ENCODE measurements around the gene NOTCH1.
"Not testable (repeated sequence)": the region's sequence is repeated elsewhere in the genome, so short reads cannot be mapped to it uniquely, and the experiment has no call there.

NOTCH1 gene

DNA sequence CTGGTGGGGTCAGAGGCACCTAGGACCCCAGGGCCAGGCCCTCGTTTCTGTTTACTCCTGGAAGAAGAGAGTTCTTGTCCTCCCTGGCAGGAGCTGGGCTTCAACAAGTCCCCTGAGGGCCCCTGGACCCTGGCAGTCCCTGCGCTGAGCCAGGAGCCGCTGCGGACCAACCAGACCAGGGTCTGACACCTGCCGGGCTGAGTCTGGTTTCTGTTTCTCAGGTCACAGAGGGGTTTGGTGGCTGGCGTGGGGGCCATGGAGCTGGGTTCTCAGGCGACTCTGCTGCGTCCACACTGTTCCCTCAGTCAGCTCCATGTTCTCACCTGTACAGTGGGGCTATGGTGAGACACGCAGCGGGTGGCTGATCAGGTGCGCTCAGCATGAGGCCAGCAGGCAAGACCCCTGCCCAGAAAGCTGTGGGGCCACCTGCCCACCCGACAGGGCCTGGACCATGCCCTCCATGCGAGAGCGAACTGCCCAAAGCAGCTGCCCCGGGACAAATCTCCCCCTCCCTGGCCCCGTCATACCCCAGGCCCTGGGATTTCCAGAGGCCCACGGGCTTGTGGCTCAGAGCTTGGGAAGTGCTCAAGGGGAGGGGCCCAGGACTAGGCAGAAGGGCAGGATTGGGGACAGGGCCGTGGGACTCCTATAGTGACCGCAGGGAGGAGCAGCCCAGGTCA lies 17.9 kb upstream of the NOTCH1 start:
- TF ChIP-seq GATA1 (IDR thresholded peaks at IDR 0.05; ENCODE audit: low read depth, low read length): no peak
- TF ChIP-seq POLR2A (IDR thresholded peaks at IDR 0.05; ENCODE audit: low read length): no peak
- DNase-seq: no peak

GRCh38 chr9:136562746-136563495 lies 17.1 kb upstream of the NOTCH1 start:
- no peak for TF ChIP-seq POLR2A (IDR thresholded peaks at IDR 0.05; ENCODE audit: low read length)
- TF ChIP-seq GATA1 (IDR thresholded peaks at IDR 0.05; ENCODE audit: low read depth, low read length): no peak
- DNase-seq: no peak

- TF ChIP-seq GATA1 (IDR thresholded peaks at IDR 0.05; ENCODE audit: low read depth, low read length) (no peak), POLR2A (IDR thresholded peaks at IDR 0.05; ENCODE audit: low read length) (no peak)
These were observed 15.9 kb upstream of the NOTCH1 start for GRCh38 chr9:136561779-136562178.

DNA sequence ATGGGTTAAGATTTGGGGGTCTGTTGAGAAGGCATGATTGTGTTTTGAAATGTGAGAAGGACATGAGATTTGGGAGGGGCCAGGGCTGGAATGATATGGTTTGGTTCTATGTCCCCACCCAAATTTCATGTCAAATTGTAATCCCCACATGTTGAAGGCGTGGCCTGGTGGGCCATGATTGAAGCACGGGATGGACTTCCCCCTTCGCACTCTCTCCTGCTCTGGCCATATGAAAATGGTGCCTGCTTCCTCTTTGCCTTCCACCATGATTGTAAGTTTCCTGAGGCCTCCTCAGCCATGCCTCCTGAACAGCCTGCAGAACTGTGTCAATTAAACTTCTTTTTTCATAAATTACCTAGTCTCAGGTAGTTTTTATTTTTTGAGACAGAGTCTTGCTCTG lies 14.7 kb upstream of the NOTCH1 start:
- TF ChIP-seq POLR2A (IDR thresholded peaks at IDR 0.05; ENCODE audit: low read length) (no peak), GATA1 (IDR thresholded peaks at IDR 0.05; ENCODE audit: low read depth, low read length) (no peak)
- no peak for DNase-seq

More at GRCh38 chr9:136561779-136562178, 15.9 kb upstream of the NOTCH1 start:
- DNase-seq: no peak

DNA sequence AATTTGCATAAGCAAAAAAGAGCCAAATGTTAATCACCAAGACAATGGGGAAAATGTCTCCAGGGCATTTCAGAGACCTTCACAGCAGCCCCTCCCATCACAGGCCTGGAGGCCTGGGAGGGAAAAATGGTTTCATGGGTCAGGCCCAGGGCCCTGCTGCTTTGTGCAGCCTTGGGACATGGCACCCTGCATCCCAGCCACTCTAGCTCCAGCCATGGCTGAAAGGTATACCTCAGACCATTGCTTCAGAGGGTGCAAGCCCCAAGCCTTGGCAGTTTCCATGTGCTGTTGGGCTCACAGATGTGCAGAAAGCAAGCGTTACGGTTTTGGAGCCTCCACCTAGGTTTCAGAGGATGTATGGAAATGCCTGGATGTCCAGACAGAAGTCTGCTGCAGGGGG lies 13.5 kb upstream of the NOTCH1 start:
- not testable (repeated sequence) for DNase-seq

DNA sequence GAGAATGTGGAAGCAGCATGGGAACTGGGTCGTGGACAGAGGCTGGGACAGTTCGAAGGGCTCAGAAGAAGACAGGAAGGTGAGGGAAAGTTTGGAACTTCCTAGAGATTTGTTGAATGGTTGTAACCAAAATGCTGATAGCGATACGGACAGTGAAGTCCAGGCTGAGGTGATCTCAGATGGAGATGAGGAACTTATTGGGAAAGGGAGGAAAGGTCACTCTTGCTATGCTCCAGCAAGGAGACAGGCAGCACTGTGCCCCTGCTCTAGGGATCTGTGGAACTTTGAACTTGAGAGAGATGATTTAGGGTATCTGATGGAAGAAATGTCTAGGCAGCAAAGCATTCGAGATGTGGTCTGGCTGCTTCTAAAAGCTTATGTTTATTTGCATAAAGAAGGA lies 13.0 kb upstream of the NOTCH1 start:
- DNase-seq: not testable (repeated sequence)

DNA sequence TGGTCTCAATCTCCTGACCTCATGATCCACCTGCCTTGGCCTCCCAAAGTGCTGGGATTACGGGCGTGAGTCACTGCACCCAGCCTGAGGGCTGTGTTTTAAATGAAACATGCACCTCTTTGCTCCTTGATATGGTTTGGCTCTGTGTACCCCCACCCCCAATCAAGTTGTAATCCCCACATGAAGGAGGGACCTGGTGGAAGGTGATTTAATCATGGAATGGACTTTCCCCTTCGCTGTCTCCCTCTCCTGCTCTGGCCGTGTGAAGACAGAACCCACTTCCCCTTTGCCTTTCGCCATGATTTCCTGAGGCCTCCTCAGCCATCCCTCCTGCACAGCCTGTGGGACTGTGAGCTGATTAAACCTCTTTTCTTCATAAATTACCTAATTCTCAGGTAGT lies 12.5 kb upstream of the NOTCH1 start:
- DNase-seq: no peak
- TF ChIP-seq GATA1 (IDR thresholded peaks at IDR 0.05; ENCODE audit: low read depth, low read length): no peak
- no peak for TF ChIP-seq POLR2A (IDR thresholded peaks at IDR 0.05; ENCODE audit: low read length)

GRCh38 chr9:136557036-136557435 lies 11.2 kb upstream of the NOTCH1 start:
- no peak for TF ChIP-seq POLR2A (IDR thresholded peaks at IDR 0.05; ENCODE audit: low read length)
- TF ChIP-seq GATA1 (IDR thresholded peaks at IDR 0.05; ENCODE audit: low read depth, low read length): no peak

GRCh38 chr9:136556166-136556565 lies 10.3 kb upstream of the NOTCH1 start:
- no peak for DNase-seq
- no peak for TF ChIP-seq GATA1 (IDR thresholded peaks at IDR 0.05; ENCODE audit: low read depth, low read length)
- TF ChIP-seq POLR2A (IDR thresholded peaks at IDR 0.05; ENCODE audit: low read length): no peak

More at GRCh38 chr9:136557036-136557435, 11.2 kb upstream of the NOTCH1 start:
- DNase-seq: no peak

GRCh38 chr9:136554870-136555269 lies 9.0 kb upstream of the NOTCH1 start:
- DNase-seq: no peak
- no peak for TF ChIP-seq GATA1 (IDR thresholded peaks at IDR 0.05; ENCODE audit: low read depth, low read length)
- TF ChIP-seq POLR2A (IDR thresholded peaks at IDR 0.05; ENCODE audit: low read length): no peak

- no peak for TF ChIP-seq POLR2A (IDR thresholded peaks at IDR 0.05; ENCODE audit: low read length)
- no peak for TF ChIP-seq GATA1 (IDR thresholded peaks at IDR 0.05; ENCODE audit: low read depth, low read length)
- DNase-seq: no peak
These were observed 7.7 kb upstream of the NOTCH1 start for GRCh38 chr9:136553581-136553980.

DNA sequence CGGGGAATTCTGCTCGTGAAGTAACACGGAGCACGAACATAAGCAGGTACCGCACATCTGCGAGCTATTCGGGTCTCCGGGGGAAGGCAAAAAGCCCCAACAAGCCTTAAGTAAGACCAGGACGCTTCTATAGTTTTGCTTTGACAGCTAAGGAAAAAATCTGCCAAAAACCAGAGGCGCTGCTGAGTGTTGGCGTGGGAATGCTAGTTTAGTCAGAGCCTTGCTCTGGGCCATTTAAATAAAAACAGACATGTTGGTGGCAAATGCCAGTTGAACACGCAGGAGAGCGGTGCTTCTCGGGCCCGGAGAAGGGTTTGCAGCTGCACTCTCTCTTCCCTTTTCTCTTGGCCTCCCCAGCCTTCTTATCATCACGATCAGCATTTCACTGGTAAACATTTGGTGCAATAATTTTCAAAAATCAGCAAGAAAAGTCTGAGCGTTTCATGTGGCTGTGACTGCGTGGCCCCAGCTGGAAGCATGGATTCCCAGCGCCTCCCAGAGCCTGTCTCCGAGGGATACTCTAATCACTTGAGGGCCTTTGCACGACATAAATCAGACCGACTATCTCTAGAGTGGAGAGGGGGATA lies 6.4 kb upstream of the NOTCH1 start:
- DNase-seq: peak in 1 of 2 experiments; percentile 46
- no peak for TF ChIP-seq POLR2A (IDR thresholded peaks at IDR 0.05; ENCODE audit: low read length)
- TF ChIP-seq GATA1 (IDR thresholded peaks at IDR 0.05; ENCODE audit: low read depth, low read length): no peak

DNA sequence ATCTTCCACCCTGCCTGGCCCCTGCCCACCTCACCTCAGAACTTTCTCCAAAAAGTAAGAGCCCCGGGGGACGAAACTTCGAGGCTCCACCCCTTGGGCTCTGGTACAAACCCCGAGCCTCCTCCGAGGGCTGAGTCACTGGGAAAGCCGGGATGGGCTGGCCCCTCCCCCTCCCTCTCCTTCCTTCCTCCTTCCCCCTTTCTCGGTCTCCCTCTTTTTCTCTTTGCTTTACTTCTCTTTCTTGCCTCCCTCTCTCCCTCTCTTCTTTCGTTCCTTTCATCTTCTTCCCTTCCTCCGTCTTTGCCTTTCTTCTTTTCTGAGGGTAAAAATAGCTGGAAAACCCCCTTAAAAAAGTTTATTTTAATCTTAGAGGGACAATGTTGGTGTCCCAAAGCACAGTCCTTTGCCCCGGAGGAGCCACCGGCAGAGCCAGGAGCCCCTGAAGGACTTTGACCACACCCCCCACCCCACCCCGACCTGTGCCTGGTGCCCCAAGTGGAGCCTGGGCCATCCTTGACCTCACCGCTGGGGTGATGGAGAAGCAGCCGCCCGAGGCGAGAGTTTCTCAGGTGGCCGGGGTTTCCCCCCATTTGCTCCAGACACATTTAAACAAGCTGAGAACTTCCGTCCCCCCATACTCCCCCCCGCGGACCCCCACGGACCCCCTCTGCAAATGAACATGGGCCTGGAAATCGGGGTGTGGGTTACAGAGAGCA lies 5.7 kb upstream of the NOTCH1 start:
- no peak for DNase-seq
- TF ChIP-seq POLR2A (IDR thresholded peaks at IDR 0.05; ENCODE audit: low read length): no peak

Data from erythroblast (primary cell).